Right hindlimb (tissue), 1 donor: ENCODE results near the gene PCNP.
"Not testable (repeated sequence)": the region's sequence is repeated elsewhere in the genome, so short reads cannot be mapped to it uniquely, and the experiment has no call there.

Source experiments
- DNase-seq: peaks from one replicate; pipeline ENCODE4 v3.0.0-alpha.2; 2018

The PCNP gene

GRCh38 chr3:101573449-101574387 is at the start of gene PCNP:
TSS of gene PCNP (plus strand) at chr3:101574180. CDS start at chr3:101574216, 36 bp downstream.
- DNase-seq = peak; percentile 99

- DNase-seq = no peak
Measured at GRCh38 chr3:101527441-101527840, 46.5 kb upstream of the PCNP start.

- DNase-seq = no peak
Measured at GRCh38 chr3:101527906-101528305, 46.1 kb upstream of the PCNP start.

- no peak for DNase-seq
Measured at GRCh38 chr3:101529816-101530685, 43.9 kb upstream of the PCNP start.

- no peak for DNase-seq
Measured at GRCh38 chr3:101530686-101531047, 43.3 kb upstream of the PCNP start.

- no peak for DNase-seq
Measured at GRCh38 chr3:101531473-101532086, 42.4 kb upstream of the PCNP start.

- no peak for DNase-seq
Measured at GRCh38 chr3:101532783-101533602, 41.0 kb upstream of the PCNP start.

- no peak for DNase-seq
Measured at GRCh38 chr3:101533603-101533968, 40.4 kb upstream of the PCNP start.

GRCh38 chr3:101535221-101535620 is 38.8 kb upstream of the PCNP start:
- DNase-seq = no peak

- DNase-seq = no peak
Measured at GRCh38 chr3:101536266-101536665, 37.7 kb upstream of the PCNP start.

- DNase-seq = not testable (repeated sequence)
Measured at GRCh38 chr3:101536955-101537354, 37.0 kb upstream of the PCNP start.

- no peak for DNase-seq
Measured at GRCh38 chr3:101542957-101543356, 31.0 kb upstream of the PCNP start.

GRCh38 chr3:101544161-101544850 is 29.7 kb upstream of the PCNP start:
- DNase-seq = no peak

GRCh38 chr3:101548527-101549105 is 25.4 kb upstream of the PCNP start:
- no peak for DNase-seq

- no peak for DNase-seq
Measured at GRCh38 chr3:101549473-101549872, 24.5 kb upstream of the PCNP start.

GRCh38 chr3:101551359-101552081 is 22.5 kb upstream of the PCNP start:
- DNase-seq = not testable (repeated sequence)

- DNase-seq = not testable (repeated sequence)
Measured at GRCh38 chr3:101553381-101553780, 20.6 kb upstream of the PCNP start.

GRCh38 chr3:101556064-101556463 is 17.9 kb upstream of the PCNP start:
- no peak for DNase-seq

- peak; percentile 95 for DNase-seq
Measured at GRCh38 chr3:101561630-101562328, 12.2 kb upstream of the PCNP start, which contains the start of gene TRMT10C. TSS of gene TRMT10C (plus strand) at chr3:101561868. CDS start at chr3:101564782, 2,914 bp downstream.
